RWPE1 (cell line): Measurements from ENCODE around the gene SNTA1.
A peak's percentile ranks its signal among the peaks of the same experiment; 100 is the strongest.

Experiments used
- CTCF ChIA-PET: fragments of 350-600 bp; sonication (Branson Sonifier 250); formaldehyde crosslinking; extraction: SDS; loops from one replicate; lab custom pipeline; 2021; lab: Yijun Ruan, JAX
- POLR2A ChIA-PET: fragments of 400-600 bp; formaldehyde crosslinking; extraction: SDS; loops from one replicate; lab custom pipeline; 2020; ENCODE audit warnings: antibody characterized with exemption; ENCODE audit not compliant: low non-redundant PET; lab: Yijun Ruan, JAX
- DNase-seq: peaks from one replicate; pipeline ENCODE4 v3.0.0; 2012; ENCODE audit warnings: low spot score
- H3K27ac ChIP-seq: fragments of 450-650 bp; 2 replicates; pipeline ENCODE4 v1.5.1; 2017
- CTCF ChIP-seq: fragments of 450-650 bp; conservative IDR thresholded peaks from 2 replicates; pipeline ENCODE4 v1.5.1; 2017; ENCODE audit warnings: low read depth, mild to moderate bottlenecking

The SNTA1 gene

GRCh38 chr20:33408716-33409654, 34.6 kb downstream of the SNTA1 start:
- no peak for DNase-seq
- H3K27ac ChIP-seq = 0 out of 2 replicates have a peak overlapping the region, but pooled peaks have one; percentile 2
- no peak for TF ChIP-seq CTCF
- ChIA-PET CTCF (interaction anchor here (0.5 to 1.2 kb wide), 3 partner anchors 10 to 43 kb away, joined by 3 to 4 read pairs (median 4); no protein-coding TSS in a partner anchor), POLR2A (no interaction called here)

- H3K27ac ChIP-seq = 0 out of 2 replicates have a peak overlapping the region, but pooled peaks have one; percentile 2
- CTCF ChIA-PET = interaction anchor here (0.5 to 1.2 kb wide), 3 partner anchors 11 to 42 kb away, joined by 3 to 4 read pairs (median 4); no protein-coding TSS in a partner anchor
- DNase-seq = no peak
Measured at GRCh38 chr20:33408313-33408712, 35.2 kb downstream of the SNTA1 start.

GRCh38 chr20:33407796-33408195, 35.8 kb downstream of the SNTA1 start:
- no peak for DNase-seq
- H3K27ac ChIP-seq = no peak overlapping the region
- ChIA-PET POLR2A (no interaction called here), CTCF (interaction anchor here (0.6 kb wide), 1 partner anchor 699 kb away, joined by 7 read pairs; no protein-coding TSS in a partner anchor)
- TF ChIP-seq CTCF = no peak

More at GRCh38 chr20:33408313-33408712, 35.2 kb downstream of the SNTA1 start:
- no peak for TF ChIP-seq CTCF
- POLR2A ChIA-PET = no interaction called here

GRCh38 chr20:33407251-33407650, 36.3 kb downstream of the SNTA1 start:
- ChIA-PET CTCF (interaction anchor here (0.6 to 0.7 kb wide), 3 partner anchors 403 to 699 kb away, joined by 3 to 7 read pairs (median 4); no protein-coding TSS in a partner anchor), POLR2A (no interaction called here)
- DNase-seq = no peak
- no peak for TF ChIP-seq CTCF
- no peak overlapping the region for H3K27ac ChIP-seq

- POLR2A ChIA-PET = interaction anchor here (0.9 kb wide), 1 partner anchor 39 kb away, joined by 3 read pairs; the partner anchor contains the start of gene SNTA1
- H3K27ac ChIP-seq = no peak overlapping the region
- TF ChIP-seq CTCF = no peak
- peak; percentile 78 for DNase-seq
- CTCF ChIA-PET = interaction anchor here (0.5 to 0.7 kb wide), 3 partner anchors 23 to 568 kb away, joined by 3 to 7 read pairs (median 4); no protein-coding TSS in a partner anchor
Measured at GRCh38 chr20:33404281-33404680, 39.3 kb downstream of the SNTA1 start.

- CTCF ChIA-PET = interaction anchor here (0.6 to 2.4 kb wide), 6 partner anchors 8 to 517 kb away, joined by 3 to 9 read pairs (median 4); no protein-coding TSS in a partner anchor
- no peak for DNase-seq
- POLR2A ChIA-PET = interaction anchor here (0.6 to 1.5 kb wide), 4 partner anchors 9 to 266 kb away, joined by 3 to 7 read pairs (median 4); partner anchors contain the start of gene SNTA1
- TF ChIP-seq CTCF = no peak
- peak overlapping the region; percentile 67 for H3K27ac ChIP-seq
Measured at GRCh38 chr20:33401921-33402369, 41.6 kb downstream of the SNTA1 start.
